ENCODE measurements around the gene IL6ST. TPM values are rescaled to one million over a fixed set of nuclear protein-coding genes. Genes with fewer than 3 reads are reported as not detected.

Gene IL6ST
- total RNA-seq, 2 experiments from 2014 or later: 46.1 to 48.9 TPM

DNA sequence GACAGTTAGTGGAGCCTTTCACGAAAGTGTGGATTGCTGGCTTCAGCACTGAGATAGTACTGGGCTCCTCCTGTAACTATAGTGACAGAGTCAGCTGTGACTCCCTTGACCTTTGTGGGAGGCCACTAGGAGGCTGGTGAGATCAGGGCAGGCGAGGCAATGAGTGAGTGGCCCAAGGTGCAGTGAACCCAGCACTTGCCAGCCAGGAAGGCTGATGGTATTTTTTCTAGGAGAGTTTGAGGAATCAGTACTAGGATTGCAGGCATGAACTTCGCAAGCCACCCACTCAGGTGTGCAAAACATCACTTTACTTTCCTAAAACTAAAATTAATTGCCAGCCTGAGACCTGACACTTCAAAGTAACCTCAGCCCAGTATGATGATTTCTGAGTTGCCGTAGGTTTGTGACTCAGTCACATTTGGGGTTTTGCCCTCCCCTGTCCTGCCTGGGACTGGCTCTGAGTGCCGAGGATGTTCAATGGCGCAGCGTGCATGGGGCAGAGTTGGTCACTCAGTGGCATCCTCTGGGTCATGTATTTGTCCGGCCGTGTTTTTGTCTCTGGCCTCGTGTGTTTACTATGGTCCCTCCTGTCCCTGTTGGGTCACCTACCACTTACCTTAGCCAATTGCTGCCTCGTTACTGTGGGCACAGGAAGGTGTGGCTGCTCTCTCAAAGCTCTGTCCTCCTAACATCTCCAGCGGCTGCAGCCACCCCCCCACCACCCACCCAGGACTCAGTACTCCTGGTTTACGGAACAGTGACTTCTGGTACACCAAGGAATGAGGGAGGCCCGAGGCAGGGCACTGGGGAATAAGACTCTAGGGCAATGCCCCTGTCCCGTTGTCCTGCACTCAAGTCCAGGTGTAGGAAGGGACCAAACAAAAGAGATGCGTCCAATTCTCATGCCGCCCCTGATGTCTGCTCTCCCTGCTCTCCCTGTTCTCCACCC is 76.4 kb downstream of the IL6ST start:
- no peaks in the 10 kb centered on the region for H3K27me3 Mint-ChIP-seq
- no peak for ATAC-seq (ENCODE audit: low read depth)
- H3K4me1 Mint-ChIP-seq: peaks cover 27% of the 10 kb centered on the region
- no peaks in the 10 kb centered on the region for H3K36me3 Mint-ChIP-seq
- no peak overlapping the region for H3K27ac Mint-ChIP-seq
- no peak overlapping the region for H3K4me3 Mint-ChIP-seq
- DNase-seq: no peak
- POLR2A ChIA-PET: no interaction called here
- no peaks in the 10 kb centered on the region for H3K9me3 Mint-ChIP-seq

- POLR2A ChIA-PET: no interaction called here
- ATAC-seq (ENCODE audit: low read depth): no peak
- H3K4me1 Mint-ChIP-seq: peaks cover 22% of the 10 kb centered on the region
- H3K9me3 Mint-ChIP-seq: no peaks in the 10 kb centered on the region
- no peaks in the 10 kb centered on the region for H3K27me3 Mint-ChIP-seq
- H3K27ac Mint-ChIP-seq: no peak overlapping the region
- no peak overlapping the region for H3K4me3 Mint-ChIP-seq
- H3K36me3 Mint-ChIP-seq: no peaks in the 10 kb centered on the region
- no peak for DNase-seq
Observed at GRCh38 chr5:55917402-55918086, 77.2 kb downstream of the IL6ST start.

GRCh38 chr5:55916986-55917385 is 77.8 kb downstream of the IL6ST start:
- POLR2A ChIA-PET: no interaction called here
- Mint-ChIP-seq H3K9me3 (no peaks in the 10 kb centered on the region), H3K27ac (no peak overlapping the region), H3K27me3 (no peaks in the 10 kb centered on the region), H3K4me3 (no peak overlapping the region), H3K4me1 (peaks cover 22% of the 10 kb centered on the region), H3K36me3 (no peaks in the 10 kb centered on the region)
- ATAC-seq (ENCODE audit: low read depth): no peak
- DNase-seq: no peak

DNA sequence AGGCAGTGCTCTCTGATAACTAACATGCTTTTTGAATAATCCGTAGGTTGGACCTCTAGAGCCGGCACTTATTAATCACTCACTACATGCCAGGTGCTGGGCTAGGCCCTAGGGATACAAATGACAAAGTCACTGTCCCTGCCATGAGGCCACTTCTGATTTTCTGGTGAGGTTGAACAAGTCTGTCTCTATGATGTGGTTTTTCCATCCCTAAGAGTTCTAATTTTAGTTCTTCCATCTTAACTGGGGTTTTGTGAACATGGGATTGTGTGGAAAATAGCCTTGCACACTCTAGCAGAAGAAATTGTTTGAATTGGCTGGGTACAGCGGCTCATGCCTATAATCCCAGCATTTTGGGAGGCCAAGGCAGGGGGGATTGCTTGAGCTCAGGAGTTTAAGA is 79.0 kb downstream of the IL6ST start:
- no peak overlapping the region for H3K27ac Mint-ChIP-seq
- no peaks in the 10 kb centered on the region for H3K9me3 Mint-ChIP-seq
- peaks cover 22% of the 10 kb centered on the region for H3K4me1 Mint-ChIP-seq
- no peak for DNase-seq
- ATAC-seq (ENCODE audit: low read depth): no peak
- no peak overlapping the region for H3K4me3 Mint-ChIP-seq
- no peaks in the 10 kb centered on the region for H3K36me3 Mint-ChIP-seq
- POLR2A ChIA-PET: no interaction called here
- no peaks in the 10 kb centered on the region for H3K27me3 Mint-ChIP-seq

GRCh38 chr5:55914971-55915370 is 79.8 kb downstream of the IL6ST start:
- Mint-ChIP-seq H3K36me3 (no peaks in the 10 kb centered on the region), H3K4me1 (peaks cover 18% of the 10 kb centered on the region), H3K27ac (no peak overlapping the region), H3K9me3 (no peaks in the 10 kb centered on the region), H3K4me3 (no peak overlapping the region), H3K27me3 (no peaks in the 10 kb centered on the region)
- DNase-seq (no peak), ATAC-seq (ENCODE audit: low read depth) (no peak)
- POLR2A ChIA-PET: no interaction called here

DNA sequence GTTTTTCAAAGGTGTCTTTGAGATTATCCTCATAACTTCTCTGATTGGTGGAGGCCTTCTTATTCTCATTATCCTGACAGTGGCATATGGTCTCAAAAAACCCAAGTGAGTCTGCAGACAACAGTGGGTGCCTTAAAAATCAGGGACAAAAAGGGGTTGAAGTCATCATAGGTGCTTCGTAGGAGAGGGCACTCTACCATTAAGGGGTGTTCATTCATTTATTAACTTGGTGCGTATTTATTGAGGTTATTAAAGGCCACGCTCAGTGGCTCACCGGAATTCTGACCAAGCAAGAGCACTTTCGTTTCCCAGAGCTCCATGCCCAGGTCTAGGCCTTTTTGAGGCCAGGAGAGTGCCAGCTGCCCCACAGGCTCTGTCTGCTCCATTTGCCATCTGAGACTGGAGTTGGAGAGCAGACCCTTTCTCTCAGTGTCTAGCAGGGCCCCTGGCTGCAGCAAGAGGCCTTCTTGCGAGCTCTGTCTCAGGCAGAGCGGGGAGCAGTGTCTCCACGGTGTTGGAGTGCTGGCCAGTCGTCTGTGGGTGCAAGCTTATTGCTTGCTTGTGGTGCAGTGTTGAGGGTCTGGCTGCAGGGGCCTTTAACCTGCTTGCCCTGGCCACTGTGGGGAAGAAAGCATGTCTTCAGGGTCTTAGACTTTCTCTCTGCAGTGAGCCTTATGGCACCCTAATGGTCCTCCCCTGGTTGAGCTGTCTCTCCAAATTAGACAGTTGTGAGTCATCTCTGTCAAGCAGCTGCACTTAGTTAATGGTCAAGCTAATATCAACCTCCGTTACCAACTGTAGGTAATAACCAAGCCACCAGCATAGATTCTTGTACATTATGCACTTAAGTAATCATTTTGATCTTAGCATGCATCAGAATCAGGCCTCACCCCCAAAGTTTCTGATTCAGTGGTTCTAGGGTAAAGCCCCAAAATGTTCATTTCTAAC is 81.0 kb downstream of the IL6ST start:
- H3K27ac Mint-ChIP-seq: no peak overlapping the region
- peaks cover 6% of the 10 kb centered on the region for H3K4me1 Mint-ChIP-seq
- no peak for DNase-seq
- POLR2A ChIA-PET: interaction anchor here (0.6 kb wide), 1 partner anchor 119 kb away, joined by 3 read pairs; no protein-coding TSS in a partner anchor
- no peaks in the 10 kb centered on the region for H3K9me3 Mint-ChIP-seq
- no peak overlapping the region for H3K4me3 Mint-ChIP-seq
- ATAC-seq (ENCODE audit: low read depth): no peak
- H3K36me3 Mint-ChIP-seq: no peaks in the 10 kb centered on the region
- no peaks in the 10 kb centered on the region for H3K27me3 Mint-ChIP-seq

- POLR2A ChIA-PET: no interaction called here
- Mint-ChIP-seq H3K4me1 (no peaks in the 10 kb centered on the region), H3K4me3 (no peak overlapping the region), H3K36me3 (no peaks in the 10 kb centered on the region), H3K27ac (no peak overlapping the region), H3K27me3 (peaks cover 8% of the 10 kb centered on the region), H3K9me3 (no peaks in the 10 kb centered on the region)
- DNase-seq: no peak
- no peak for ATAC-seq (ENCODE audit: low read depth)
Observed at GRCh38 chr5:55911784-55912653, 82.7 kb downstream of the IL6ST start.

DNA sequence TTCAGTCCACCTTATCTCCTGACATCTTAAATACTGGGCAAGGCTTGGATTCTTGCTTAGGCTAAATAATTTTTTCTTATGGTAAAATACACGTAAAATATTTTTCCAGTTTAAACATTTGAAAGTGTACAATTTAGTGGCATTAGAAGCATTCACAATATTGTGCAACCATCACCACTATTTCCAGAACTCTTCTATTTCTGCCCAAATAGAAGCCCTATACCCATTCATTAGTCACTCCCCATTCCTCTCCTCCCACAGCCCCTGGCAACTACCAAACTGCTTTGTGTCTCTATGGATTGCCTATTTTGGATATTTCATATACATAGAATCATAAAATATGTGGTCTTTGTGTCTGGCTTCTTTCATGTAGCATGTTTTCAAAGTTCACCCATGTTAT is 86.0 kb downstream of the IL6ST start:
- Mint-ChIP-seq H3K4me3 (no peak overlapping the region), H3K4me1 (peaks cover 4% of the 10 kb centered on the region), H3K36me3 (peaks cover 1% of the 10 kb centered on the region), H3K27ac (no peak overlapping the region), H3K9me3 (no peaks in the 10 kb centered on the region), H3K27me3 (peaks cover 27% of the 10 kb centered on the region)
- DNase-seq (no peak), ATAC-seq (ENCODE audit: low read depth) (no peak)
- POLR2A ChIA-PET: interaction anchor here (1.8 kb wide), 1 partner anchor 13 kb away, joined by 5 read pairs; no protein-coding TSS in a partner anchor

DNA sequence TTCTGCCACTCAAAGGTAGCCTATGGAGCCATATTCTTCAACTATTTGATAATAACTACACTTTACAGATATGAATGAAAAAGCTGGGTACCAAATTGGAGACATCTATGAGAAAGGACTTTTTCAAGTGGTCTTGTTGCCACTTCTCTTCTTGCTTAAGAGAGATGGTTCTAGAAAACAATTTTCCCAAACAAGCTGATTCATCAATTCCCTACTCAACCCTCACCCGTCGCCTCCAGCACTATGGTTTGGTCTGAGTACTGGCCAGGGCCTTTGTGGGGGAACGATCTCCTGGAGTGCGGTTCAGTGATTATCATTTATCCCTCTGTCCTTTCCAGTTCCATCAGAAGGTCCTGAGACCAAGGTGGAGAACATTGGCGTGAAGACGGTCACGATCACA is 86.8 kb downstream of the IL6ST start:
- no peak overlapping the region for H3K27ac Mint-ChIP-seq
- peaks cover 28% of the 10 kb centered on the region for H3K27me3 Mint-ChIP-seq
- H3K36me3 Mint-ChIP-seq: peaks cover 1% of the 10 kb centered on the region
- no peaks in the 10 kb centered on the region for H3K9me3 Mint-ChIP-seq
- ATAC-seq (ENCODE audit: low read depth) (no peak), DNase-seq (no peak)
- peaks cover 13% of the 10 kb centered on the region for H3K4me1 Mint-ChIP-seq
- POLR2A ChIA-PET: interaction anchor here (1.8 kb wide), 1 partner anchor 12 kb away, joined by 5 read pairs; no protein-coding TSS in a partner anchor
- no peak overlapping the region for H3K4me3 Mint-ChIP-seq

DNA sequence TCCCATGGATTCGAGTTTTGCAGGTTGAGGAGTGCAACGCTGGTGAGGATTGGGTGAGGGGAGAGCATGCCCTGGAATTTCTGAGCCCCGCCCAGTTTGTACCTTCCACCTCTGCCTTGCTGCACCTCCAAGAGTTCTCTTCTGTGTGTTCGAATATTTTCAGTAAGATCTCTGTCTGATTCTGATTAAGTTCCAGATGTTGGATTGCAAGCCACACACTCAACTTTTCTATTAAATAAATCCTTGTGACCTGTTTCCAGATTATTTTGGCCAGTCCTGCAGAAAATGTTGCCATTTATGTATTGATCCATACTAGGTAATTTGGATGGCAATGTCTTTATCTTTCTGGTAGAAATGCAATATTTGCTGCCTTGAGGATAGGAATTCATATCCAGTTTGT is 89.5 kb downstream of the IL6ST start:
- Mint-ChIP-seq H3K27ac (no peak overlapping the region), H3K4me1 (peaks cover 16% of the 10 kb centered on the region), H3K36me3 (peaks cover 1% of the 10 kb centered on the region), H3K4me3 (no peak overlapping the region), H3K9me3 (no peaks in the 10 kb centered on the region), H3K27me3 (peaks cover 38% of the 10 kb centered on the region)
- POLR2A ChIA-PET: no interaction called here
- ATAC-seq (ENCODE audit: low read depth) (no peak), DNase-seq (no peak)

- H3K36me3 Mint-ChIP-seq: peaks cover 1% of the 10 kb centered on the region
- no peak overlapping the region for H3K4me3 Mint-ChIP-seq
- POLR2A ChIA-PET: no interaction called here
- H3K27me3 Mint-ChIP-seq: peaks cover 45% of the 10 kb centered on the region
- ATAC-seq (ENCODE audit: low read depth) (no peak), DNase-seq (no peak)
- peaks cover 16% of the 10 kb centered on the region for H3K4me1 Mint-ChIP-seq
- no peaks in the 10 kb centered on the region for H3K9me3 Mint-ChIP-seq
- no peak overlapping the region for H3K27ac Mint-ChIP-seq
Observed at GRCh38 chr5:55904152-55904551, 90.6 kb downstream of the IL6ST start.

GRCh38 chr5:55903121-55903701 is 91.6 kb downstream of the IL6ST start:
- peaks cover 16% of the 10 kb centered on the region for H3K4me1 Mint-ChIP-seq
- DNase-seq: peak; percentile 72
- peaks cover 1% of the 10 kb centered on the region for H3K36me3 Mint-ChIP-seq
- POLR2A ChIA-PET: no interaction called here
- peaks cover 47% of the 10 kb centered on the region for H3K27me3 Mint-ChIP-seq
- H3K9me3 Mint-ChIP-seq: no peaks in the 10 kb centered on the region
- peak overlapping the region; percentile 60 for H3K4me3 Mint-ChIP-seq
- ATAC-seq (ENCODE audit: low read depth): peak; percentile 93
- H3K27ac Mint-ChIP-seq: peak overlapping the region; percentile 9

Measured in activated naive CD8-positive, alpha-beta T cell treated with anti-CD3 and anti-CD28 coated beads, Interleukin-2, amount 10 ng/mL, durations not matched to agents 7 days and 5 days (primary cell).